Measurements from ENCODE around the gene CLDN12.

- no peak for TF ChIP-seq MAX (IDR thresholded peaks at IDR 0.05; ENCODE audit: low read depth)
- TF ChIP-seq CTCF (IDR thresholded peaks at IDR 0.05) = no peak
- no peak for TF ChIP-seq RAD21 (IDR thresholded peaks at IDR 0.05; ENCODE audit: low read length)
Observed at GRCh38 chr7:90387470-90388240, 15.6 kb upstream of the CLDN12 start.

Data from SK-N-SH (cell line).